Liver (tissue), 9 donors: Measurements from ENCODE around the gene KLK3. TPM values are rescaled to one million over a fixed set of nuclear protein-coding genes. Genes with fewer than 3 reads are reported as not detected.

Experiments used
- DNase-seq: peaks from one replicate; pipeline ENCODE4 v3.0.0-alpha.2; 2017; ENCODE audit warnings: low spot score
- H3K27ac ChIP-seq, 2 donors: one replicate each; pipeline ENCODE4 v1.7.0; 2013; ENCODE audit warnings: inconsistent platforms in 2 of 2, low read length in 2 of 2, control low read depth in 1 of 2, low read depth in 1 of 2, mild to moderate bottlenecking in 1 of 2
- H3K27me3 ChIP-seq, 4 donors: one replicate each; pipeline versions ENCODE4 v1.6.1 to v1.7.0; 2013; ENCODE audit warnings: low read length in 3 of 4, inconsistent platforms in 1 of 4, mild to moderate bottlenecking in 1 of 4, moderate library complexity in 1 of 4; ENCODE audit not compliant: control insufficient read depth in 4 of 4, insufficient read depth in 4 of 4
- H3K36me3 ChIP-seq, 4 donors: one replicate each; pipeline versions ENCODE4 v1.6.1 to v1.7.0; 2013; ENCODE audit warnings: low read length in 3 of 4, mild to moderate bottlenecking in 3 of 4, low read depth in 1 of 4, moderate library complexity in 1 of 4; ENCODE audit not compliant: control insufficient read depth in 4 of 4, insufficient read depth in 3 of 4
- H3K4me1 ChIP-seq, 4 donors: one replicate each; pipeline versions ENCODE4 v1.6.1 to v1.7.0; 2013; ENCODE audit warnings: low read length in 3 of 4, mild to moderate bottlenecking in 3 of 4, moderate library complexity in 1 of 4; ENCODE audit not compliant: control insufficient read depth in 4 of 4, insufficient read depth in 4 of 4
- H3K4me3 ChIP-seq, 3 donors: one replicate each; pipeline versions ENCODE4 v1.6.1 to v1.7.0; 2013; ENCODE audit warnings: low read length in 3 of 3, control low read depth in 1 of 3, low read depth in 1 of 3, mild to moderate bottlenecking in 1 of 3
- H3K9ac ChIP-seq, 2 donors: one replicate each; pipeline ENCODE4 v1.7.0; 2013; ENCODE audit warnings: low read length in 2 of 2, mild to moderate bottlenecking in 2 of 2, moderate library complexity in 2 of 2, control low read depth in 1 of 2, low read depth in 1 of 2
- H3K9me3 ChIP-seq, 4 donors: one replicate each; pipeline versions ENCODE4 v1.6.1 to v1.7.0; 2013; ENCODE audit warnings: low read length in 3 of 4; ENCODE audit not compliant: control insufficient read depth in 4 of 4
- ATF3 ChIP-seq: IDR thresholded peaks from 2 replicates; pipeline ENCODE4 v1.6.1; 2016; ENCODE audit warnings: antibody characterized with exemption
- FOXA1 ChIP-seq: IDR thresholded peaks from 2 replicates; pipeline ENCODE4 v1.6.1; 2016; ENCODE audit warnings: antibody characterized with exemption
- GABPA ChIP-seq, 2 donors: IDR thresholded peaks in 1 of 2; conservative IDR thresholded peaks in 1 of 2; 2 replicates each; pipeline ENCODE4 v1.6.1; 2016; ENCODE audit warnings: antibody characterized with exemption in 2 of 2, mild to moderate bottlenecking in 1 of 2, moderate library complexity in 1 of 2
- HNF4G ChIP-seq: IDR thresholded peaks from 2 replicates; pipeline ENCODE4 v1.6.1; 2016; ENCODE audit warnings: antibody characterized with exemption
- JUND ChIP-seq, 2 donors: IDR thresholded peaks; 2 replicates each; pipeline ENCODE4 v1.6.1; 2016; ENCODE audit warnings: antibody characterized with exemption in 2 of 2
- NR2F2 ChIP-seq: IDR thresholded peaks from 2 replicates; pipeline ENCODE4 v1.6.1; 2016; ENCODE audit warnings: antibody characterized with exemption
- RAD21 ChIP-seq, 2 donors: IDR thresholded peaks; 2 replicates each; pipeline ENCODE4 v1.6.1; 2016; ENCODE audit warnings: antibody characterized with exemption in 2 of 2, mild to moderate bottlenecking in 2 of 2
- YY1 ChIP-seq: IDR thresholded peaks from 2 replicates; pipeline ENCODE4 v1.6.1; 2016; ENCODE audit warnings: antibody characterized with exemption, mild to moderate bottlenecking
- WGBS: extraction: QIAGEN DNeasy Blood & Tissue Kit; methylation state at CpG from one replicate; pipeline ENCODE4 v1.1.7; 2013; 5-methylcytosine and 5-hydroxymethylcytosine counted together
- polyA plus RNA-seq, 2 donors: library from polyadenylated mRNA; stranded (reverse) in 1 of 2; unstranded in 1 of 2; fragments of 200-250 nt in 1 of 2; fragments of >200 nt in 1 of 2; fragmentation: Nextera tagmentation in 1 of 2; extraction: Ambion mirVana in 1 of 2; gene quantifications; one replicate each; pipeline versions ENCODE4 v1.2.1 to v1.2.3, GENCODE V29; 2013 to 2015
- total RNA-seq, 2 donors: library from RNA; depleted of rRNA; stranded (reverse); fragments of >200 nt; gene quantifications; one replicate each; pipeline ENCODE4 v1.2.3, GENCODE V29; 2014
- TF ChIP-seq, protein P1 (sequence below): fragments of 150-350 bp; IDR thresholded peaks from 2 replicates; pipeline ENCODE4 v1.5.1; 2017; ENCODE audit warnings: improper control_type of control experiment, low read depth, low read length; ENCODE audit not compliant: missing input control
- TF ChIP-seq, protein P2 (sequence below): IDR thresholded peaks from 2 replicates; pipeline ENCODE4 v1.6.1; 2016; ENCODE audit warnings: antibody characterized with exemption, mild to moderate bottlenecking
- TF ChIP-seq, protein P3 (sequence below): IDR thresholded peaks from 2 replicates; pipeline ENCODE4 v1.6.1; 2016; ENCODE audit warnings: antibody characterized with exemption
- donor health status: healthy.
- donor health status: healthy.
- donor health status: healthy.
- donor health status: healthy.
- donor health status: healthy.

The KLK3 gene
- total and polyA plus RNA-seq, 4 donors, result not detected

DNA sequence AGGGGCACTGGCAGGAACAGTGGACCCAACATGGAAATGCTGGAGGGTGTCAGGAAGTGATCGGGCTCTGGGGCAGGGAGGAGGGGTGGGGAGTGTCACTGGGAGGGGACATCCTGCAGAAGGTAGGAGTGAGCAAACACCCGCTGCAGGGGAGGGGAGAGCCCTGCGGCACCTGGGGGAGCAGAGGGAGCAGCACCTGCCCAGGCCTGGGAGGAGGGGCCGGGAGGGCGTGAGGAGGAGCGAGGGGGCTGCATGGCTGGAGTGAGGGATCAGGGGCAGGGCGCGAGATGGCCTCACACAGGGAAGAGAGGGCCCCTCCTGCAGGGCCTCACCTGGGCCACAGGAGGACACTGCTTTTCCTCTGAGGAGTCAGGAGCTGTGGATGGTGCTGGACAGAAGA is 22.6 kb downstream of the KLK3 start:
- no peaks in the 10 kb centered on the region for H3K36me3 ChIP-seq
- no peaks in the 10 kb centered on the region for H3K4me1 ChIP-seq
- H3K27me3 ChIP-seq, result peaks cover 0 to 8% (median 4%) of the 10 kb centered on the region in 4 donors
- no peak overlapping the region for H3K4me3 ChIP-seq
- WGBS, result 20% methylated on average over 8 of the region's 8 CpGs
- no peak for DNase-seq
- no peak overlapping the region for H3K27ac ChIP-seq
- no peak overlapping the region for H3K9ac ChIP-seq
- no peak for TF ChIP-seq JUND (IDR thresholded peaks at IDR 0.05)
- TF ChIP-seq RAD21 (IDR thresholded peaks at IDR 0.05), result no peak
- no peak for TF ChIP-seq FOXA1
- TF ChIP-seq GABPA (IDR thresholded peaks at IDR 0.05 in 1 of 2, conservative IDR thresholded peaks at IDR 0.05 in 1 of 2), result no peak
- TF ChIP-seq, protein P1, sequence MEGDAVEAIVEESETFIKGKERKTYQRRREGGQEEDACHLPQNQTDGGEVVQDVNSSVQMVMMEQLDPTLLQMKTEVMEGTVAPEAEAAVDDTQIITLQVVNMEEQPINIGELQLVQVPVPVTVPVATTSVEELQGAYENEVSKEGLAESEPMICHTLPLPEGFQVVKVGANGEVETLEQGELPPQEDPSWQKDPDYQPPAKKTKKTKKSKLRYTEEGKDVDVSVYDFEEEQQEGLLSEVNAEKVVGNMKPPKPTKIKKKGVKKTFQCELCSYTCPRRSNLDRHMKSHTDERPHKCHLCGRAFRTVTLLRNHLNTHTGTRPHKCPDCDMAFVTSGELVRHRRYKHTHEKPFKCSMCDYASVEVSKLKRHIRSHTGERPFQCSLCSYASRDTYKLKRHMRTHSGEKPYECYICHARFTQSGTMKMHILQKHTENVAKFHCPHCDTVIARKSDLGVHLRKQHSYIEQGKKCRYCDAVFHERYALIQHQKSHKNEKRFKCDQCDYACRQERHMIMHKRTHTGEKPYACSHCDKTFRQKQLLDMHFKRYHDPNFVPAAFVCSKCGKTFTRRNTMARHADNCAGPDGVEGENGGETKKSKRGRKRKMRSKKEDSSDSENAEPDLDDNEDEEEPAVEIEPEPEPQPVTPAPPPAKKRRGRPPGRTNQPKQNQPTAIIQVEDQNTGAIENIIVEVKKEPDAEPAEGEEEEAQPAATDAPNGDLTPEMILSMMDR, result no peak
- H3K9me3 ChIP-seq, result no peaks in the 10 kb centered on the region

GRCh38 chr19:50878851-50879250 is 24.1 kb downstream of the KLK3 start:
- no peak for DNase-seq
- WGBS, result 49% methylated on average over 5 of the region's 5 CpGs
- H3K4me1 ChIP-seq, result no peaks in the 10 kb centered on the region
- no peaks in the 10 kb centered on the region for H3K36me3 ChIP-seq
- no peak overlapping the region for H3K9ac ChIP-seq
- H3K4me3 ChIP-seq, result no peak overlapping the region
- TF ChIP-seq HNF4G (no peak), FOXA1 (no peak), RAD21 (IDR thresholded peaks at IDR 0.05) (no peak), YY1 (no peak), NR2F2 (no peak), GABPA (IDR thresholded peaks at IDR 0.05 in 1 of 2, conservative IDR thresholded peaks at IDR 0.05 in 1 of 2) (no peak)
- TF ChIP-seq, protein P2, sequence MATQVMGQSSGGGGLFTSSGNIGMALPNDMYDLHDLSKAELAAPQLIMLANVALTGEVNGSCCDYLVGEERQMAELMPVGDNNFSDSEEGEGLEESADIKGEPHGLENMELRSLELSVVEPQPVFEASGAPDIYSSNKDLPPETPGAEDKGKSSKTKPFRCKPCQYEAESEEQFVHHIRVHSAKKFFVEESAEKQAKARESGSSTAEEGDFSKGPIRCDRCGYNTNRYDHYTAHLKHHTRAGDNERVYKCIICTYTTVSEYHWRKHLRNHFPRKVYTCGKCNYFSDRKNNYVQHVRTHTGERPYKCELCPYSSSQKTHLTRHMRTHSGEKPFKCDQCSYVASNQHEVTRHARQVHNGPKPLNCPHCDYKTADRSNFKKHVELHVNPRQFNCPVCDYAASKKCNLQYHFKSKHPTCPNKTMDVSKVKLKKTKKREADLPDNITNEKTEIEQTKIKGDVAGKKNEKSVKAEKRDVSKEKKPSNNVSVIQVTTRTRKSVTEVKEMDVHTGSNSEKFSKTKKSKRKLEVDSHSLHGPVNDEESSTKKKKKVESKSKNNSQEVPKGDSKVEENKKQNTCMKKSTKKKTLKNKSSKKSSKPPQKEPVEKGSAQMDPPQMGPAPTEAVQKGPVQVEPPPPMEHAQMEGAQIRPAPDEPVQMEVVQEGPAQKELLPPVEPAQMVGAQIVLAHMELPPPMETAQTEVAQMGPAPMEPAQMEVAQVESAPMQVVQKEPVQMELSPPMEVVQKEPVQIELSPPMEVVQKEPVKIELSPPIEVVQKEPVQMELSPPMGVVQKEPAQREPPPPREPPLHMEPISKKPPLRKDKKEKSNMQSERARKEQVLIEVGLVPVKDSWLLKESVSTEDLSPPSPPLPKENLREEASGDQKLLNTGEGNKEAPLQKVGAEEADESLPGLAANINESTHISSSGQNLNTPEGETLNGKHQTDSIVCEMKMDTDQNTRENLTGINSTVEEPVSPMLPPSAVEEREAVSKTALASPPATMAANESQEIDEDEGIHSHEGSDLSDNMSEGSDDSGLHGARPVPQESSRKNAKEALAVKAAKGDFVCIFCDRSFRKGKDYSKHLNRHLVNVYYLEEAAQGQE, result no peak
- H3K27ac ChIP-seq, result no peak overlapping the region
- no peaks in the 10 kb centered on the region for H3K9me3 ChIP-seq
- H3K27me3 ChIP-seq, result peaks cover 0 to 8% (median 4%) of the 10 kb centered on the region in 4 donors

DNA sequence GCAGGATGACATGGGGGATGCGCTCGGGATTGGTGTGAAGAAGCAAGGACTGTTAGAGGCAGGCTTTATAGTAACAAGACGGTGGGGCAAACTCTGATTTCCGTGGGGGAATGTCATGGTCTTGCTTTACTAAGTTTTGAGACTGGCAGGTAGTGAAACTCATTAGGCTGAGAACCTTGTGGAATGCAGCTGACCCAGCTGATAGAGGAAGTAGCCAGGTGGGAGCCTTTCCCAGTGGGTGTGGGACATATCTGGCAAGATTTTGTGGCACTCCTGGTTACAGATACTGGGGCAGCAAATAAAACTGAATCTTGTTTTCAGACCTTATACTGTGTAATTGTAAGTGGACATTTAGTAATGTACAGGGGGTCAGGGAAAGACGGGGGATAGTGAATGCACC is 25.5 kb downstream of the KLK3 start:
- H3K4me1 ChIP-seq, result no peaks in the 10 kb centered on the region
- WGBS, result 65% methylated on average over 5 of the region's 5 CpGs
- H3K27ac ChIP-seq, result no peak overlapping the region
- H3K36me3 ChIP-seq, result no peaks in the 10 kb centered on the region
- no peaks in the 10 kb centered on the region for H3K9me3 ChIP-seq
- H3K4me3 ChIP-seq, result no peak overlapping the region
- DNase-seq, result no peak
- no peak for TF ChIP-seq ATF3
- TF ChIP-seq, protein P3, sequence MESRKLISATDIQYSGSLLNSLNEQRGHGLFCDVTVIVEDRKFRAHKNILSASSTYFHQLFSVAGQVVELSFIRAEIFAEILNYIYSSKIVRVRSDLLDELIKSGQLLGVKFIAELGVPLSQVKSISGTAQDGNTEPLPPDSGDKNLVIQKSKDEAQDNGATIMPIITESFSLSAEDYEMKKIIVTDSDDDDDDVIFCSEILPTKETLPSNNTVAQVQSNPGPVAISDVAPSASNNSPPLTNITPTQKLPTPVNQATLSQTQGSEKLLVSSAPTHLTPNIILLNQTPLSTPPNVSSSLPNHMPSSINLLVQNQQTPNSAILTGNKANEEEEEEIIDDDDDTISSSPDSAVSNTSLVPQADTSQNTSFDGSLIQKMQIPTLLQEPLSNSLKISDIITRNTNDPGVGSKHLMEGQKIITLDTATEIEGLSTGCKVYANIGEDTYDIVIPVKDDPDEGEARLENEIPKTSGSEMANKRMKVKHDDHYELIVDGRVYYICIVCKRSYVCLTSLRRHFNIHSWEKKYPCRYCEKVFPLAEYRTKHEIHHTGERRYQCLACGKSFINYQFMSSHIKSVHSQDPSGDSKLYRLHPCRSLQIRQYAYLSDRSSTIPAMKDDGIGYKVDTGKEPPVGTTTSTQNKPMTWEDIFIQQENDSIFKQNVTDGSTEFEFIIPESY, result no peak
- no peak for TF ChIP-seq GABPA (IDR thresholded peaks at IDR 0.05 in 1 of 2, conservative IDR thresholded peaks at IDR 0.05 in 1 of 2)
- no peak overlapping the region for H3K9ac ChIP-seq
- H3K27me3 ChIP-seq, result peaks cover 0 to 8% (median 4%) of the 10 kb centered on the region in 4 donors
